HG03159 (cell line): ENCODE data around the gene KMT2B.
"Not testable (repeated sequence)": the region's sequence is repeated elsewhere in the genome, so short reads cannot be mapped to it uniquely, and the experiment has no call there.

Experiments used
- ATAC-seq: cut with Tn5 transposase; IDR thresholded peaks from one replicate; pipeline ENCODE4 v1.9.1; 2021; ENCODE audit warnings: mild to moderate bottlenecking, moderate library complexity; ENCODE audit not compliant: unreplicated experiment

The KMT2B gene

GRCh38 chr19:35717665-35718344, at the start of gene KMT2B:
KMT2B (plus strand) TSS chr19:35718003; CDS start chr19:35718019, 16 bp downstream.
- ATAC-seq: no peak

GRCh38 chr19:35669566-35669965, 48.2 kb upstream of the KMT2B start:
- ATAC-seq: no peak

GRCh38 chr19:35669974-35670373, 47.8 kb upstream of the KMT2B start:
- no peak for ATAC-seq

- no peak for ATAC-seq
Observed at GRCh38 chr19:35670686-35671085, 47.1 kb upstream of the KMT2B start.

GRCh38 chr19:35671818-35672217, 46.0 kb upstream of the KMT2B start:
- no peak for ATAC-seq

GRCh38 chr19:35673121-35673804, 44.5 kb upstream of the KMT2B start:
- ATAC-seq: no peak

- no peak for ATAC-seq
Observed at GRCh38 chr19:35675589-35676140, 42.1 kb upstream of the KMT2B start.

- ATAC-seq: no peak
Observed at GRCh38 chr19:35689836-35690235, 28.0 kb upstream of the KMT2B start.

- ATAC-seq: not testable (repeated sequence)
Observed at GRCh38 chr19:35691106-35691505, 26.7 kb upstream of the KMT2B start.

GRCh38 chr19:35692010-35692409, 25.8 kb upstream of the KMT2B start:
- no peak for ATAC-seq

- ATAC-seq: no peak
Observed at GRCh38 chr19:35693422-35693821, 24.4 kb upstream of the KMT2B start.

- ATAC-seq: peak; percentile 73
Observed at GRCh38 chr19:35693835-35694599, 23.8 kb upstream of the KMT2B start.

GRCh38 chr19:35695895-35696422, 21.8 kb upstream of the KMT2B start:
- ATAC-seq: no peak

- no peak for ATAC-seq
Observed at GRCh38 chr19:35696835-35697234, 21.0 kb upstream of the KMT2B start.

- peak; percentile 95 for ATAC-seq
Observed at GRCh38 chr19:35702223-35703012, 15.4 kb upstream of the KMT2B start.

GRCh38 chr19:35703343-35703742, 14.5 kb upstream of the KMT2B start:
- ATAC-seq: no peak

GRCh38 chr19:35704218-35704617, 13.6 kb upstream of the KMT2B start, which contains the start of gene ZBTB32:
ZBTB32 (plus strand) TSS chr19:35704558; CDS start chr19:35714627, 10,069 bp downstream.
- no peak for ATAC-seq

GRCh38 chr19:35708391-35708790, 9.4 kb upstream of the KMT2B start:
- no peak for ATAC-seq

GRCh38 chr19:35710784-35711723, 6.7 kb upstream of the KMT2B start:
- ATAC-seq: no peak
